ENCODE results near the gene CRHR1.

DNA sequence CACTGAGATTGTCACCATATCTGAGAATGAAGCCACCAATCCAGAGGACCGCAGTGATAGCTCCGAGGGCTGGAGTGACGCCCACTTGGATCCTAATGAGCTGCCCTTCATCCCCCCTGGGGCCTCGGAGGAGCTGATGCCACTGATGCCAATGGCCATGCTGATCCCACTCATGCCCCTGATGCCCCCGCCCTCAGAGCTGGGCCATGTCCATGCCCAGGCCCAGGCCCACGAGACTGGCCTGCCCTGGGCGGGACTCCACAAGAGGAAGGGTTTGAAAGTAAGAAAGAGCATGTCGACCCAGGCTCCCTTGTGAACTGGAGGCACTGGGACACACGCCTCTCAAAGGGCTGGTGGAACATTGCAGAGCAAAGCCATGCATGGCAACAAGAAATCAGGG, 62.5 kb downstream of the CRHR1 start:
- TF ChIP-seq, protein P1, sequence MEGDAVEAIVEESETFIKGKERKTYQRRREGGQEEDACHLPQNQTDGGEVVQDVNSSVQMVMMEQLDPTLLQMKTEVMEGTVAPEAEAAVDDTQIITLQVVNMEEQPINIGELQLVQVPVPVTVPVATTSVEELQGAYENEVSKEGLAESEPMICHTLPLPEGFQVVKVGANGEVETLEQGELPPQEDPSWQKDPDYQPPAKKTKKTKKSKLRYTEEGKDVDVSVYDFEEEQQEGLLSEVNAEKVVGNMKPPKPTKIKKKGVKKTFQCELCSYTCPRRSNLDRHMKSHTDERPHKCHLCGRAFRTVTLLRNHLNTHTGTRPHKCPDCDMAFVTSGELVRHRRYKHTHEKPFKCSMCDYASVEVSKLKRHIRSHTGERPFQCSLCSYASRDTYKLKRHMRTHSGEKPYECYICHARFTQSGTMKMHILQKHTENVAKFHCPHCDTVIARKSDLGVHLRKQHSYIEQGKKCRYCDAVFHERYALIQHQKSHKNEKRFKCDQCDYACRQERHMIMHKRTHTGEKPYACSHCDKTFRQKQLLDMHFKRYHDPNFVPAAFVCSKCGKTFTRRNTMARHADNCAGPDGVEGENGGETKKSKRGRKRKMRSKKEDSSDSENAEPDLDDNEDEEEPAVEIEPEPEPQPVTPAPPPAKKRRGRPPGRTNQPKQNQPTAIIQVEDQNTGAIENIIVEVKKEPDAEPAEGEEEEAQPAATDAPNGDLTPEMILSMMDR (conservative IDR thresholded peaks at IDR 0.05 in 1 of 2, IDR thresholded peaks at IDR 0.05 in 1 of 2; ENCODE audit: extremely low read depth in 1 of 2, insufficient read depth in 1 of 2, low read depth in 1 of 2, low read length in 2 of 2) = no peak
- TF ChIP-seq EZH2 (IDR thresholded peaks at IDR 0.05; ENCODE audit: borderline replicate concordance, low read length) = no peak

All from mammary epithelial cell (primary cell).